GM04503 (cell line): Measurements from ENCODE around the gene MATK.

Source experiments
- DNase-seq: peaks from one replicate; pipeline ENCODE4 v3.0.0-alpha.2; 2012; ENCODE audit warnings: low read depth

Gene MATK, protein sequence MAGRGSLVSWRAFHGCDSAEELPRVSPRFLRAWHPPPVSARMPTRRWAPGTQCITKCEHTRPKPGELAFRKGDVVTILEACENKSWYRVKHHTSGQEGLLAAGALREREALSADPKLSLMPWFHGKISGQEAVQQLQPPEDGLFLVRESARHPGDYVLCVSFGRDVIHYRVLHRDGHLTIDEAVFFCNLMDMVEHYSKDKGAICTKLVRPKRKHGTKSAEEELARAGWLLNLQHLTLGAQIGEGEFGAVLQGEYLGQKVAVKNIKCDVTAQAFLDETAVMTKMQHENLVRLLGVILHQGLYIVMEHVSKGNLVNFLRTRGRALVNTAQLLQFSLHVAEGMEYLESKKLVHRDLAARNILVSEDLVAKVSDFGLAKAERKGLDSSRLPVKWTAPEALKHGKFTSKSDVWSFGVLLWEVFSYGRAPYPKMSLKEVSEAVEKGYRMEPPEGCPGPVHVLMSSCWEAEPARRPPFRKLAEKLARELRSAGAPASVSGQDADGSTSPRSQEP

DNA sequence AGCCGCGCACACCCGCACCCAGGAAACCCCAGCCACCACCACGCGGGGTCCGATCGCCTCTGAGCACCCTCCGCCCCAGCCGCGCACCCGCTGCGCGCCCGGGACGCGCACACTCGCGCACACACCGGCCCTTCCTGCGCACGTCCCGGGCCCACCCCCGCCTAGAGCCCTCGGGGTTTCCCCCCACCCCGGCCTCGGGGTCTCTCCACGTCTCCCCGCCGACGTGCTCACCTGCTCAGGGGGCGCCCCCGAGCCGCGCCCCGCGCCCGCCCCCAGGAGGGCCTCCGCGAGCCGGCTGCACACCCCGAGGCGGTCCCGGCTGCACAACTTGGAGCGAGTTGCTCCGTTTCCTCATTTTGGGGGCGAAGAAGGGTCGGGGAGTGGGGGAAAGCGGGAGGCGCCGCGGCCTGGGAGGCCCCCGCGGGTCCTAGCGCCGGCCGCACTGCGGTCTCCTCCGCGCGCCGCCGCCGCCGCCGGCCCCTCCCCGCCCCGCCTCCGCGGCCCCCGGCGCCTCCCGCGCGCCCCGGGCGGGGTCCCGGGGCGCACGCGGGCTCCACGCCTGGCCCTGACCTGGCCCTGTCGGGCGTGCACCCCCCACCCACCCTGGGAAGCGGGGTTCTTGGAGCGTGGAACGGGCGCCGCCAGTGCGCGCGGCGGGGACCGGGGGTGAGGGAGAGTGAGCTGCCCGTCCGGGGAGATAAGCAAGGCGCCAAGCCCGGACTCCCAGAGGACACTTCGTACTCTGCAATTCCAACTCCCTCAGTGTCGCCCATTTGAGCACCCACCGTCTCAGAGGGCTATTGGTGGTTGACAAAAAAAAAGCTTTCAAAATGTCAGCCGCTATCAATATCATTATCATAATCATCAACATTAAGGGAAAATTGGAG, at the start of gene MATK:
Gene MATK, minus strand, starts transcription at position 444 of the 887 bp plus-strand sequence. CDS start 1,246 bp downstream, outside the sequence.
- no peak for DNase-seq

DNA sequence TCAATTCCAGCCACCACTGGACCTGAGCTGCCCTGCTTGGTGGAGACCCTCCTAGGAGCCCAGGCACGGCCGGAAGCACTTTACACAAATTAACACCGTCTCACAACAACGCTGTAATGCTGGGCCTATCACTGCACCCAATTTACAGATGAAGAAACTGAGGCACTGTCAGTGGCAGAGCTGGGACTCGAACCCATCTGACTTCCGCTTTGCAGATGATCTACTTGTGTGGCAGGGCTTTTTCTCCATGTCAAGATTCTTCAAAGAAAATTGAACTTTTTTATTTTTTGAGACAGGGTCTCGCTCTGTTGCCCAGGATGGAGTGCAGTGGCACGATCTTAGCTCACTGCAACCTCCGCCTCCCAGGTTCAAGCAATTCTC, 48.9 kb upstream of the MATK start:
- DNase-seq: no peak

DNA sequence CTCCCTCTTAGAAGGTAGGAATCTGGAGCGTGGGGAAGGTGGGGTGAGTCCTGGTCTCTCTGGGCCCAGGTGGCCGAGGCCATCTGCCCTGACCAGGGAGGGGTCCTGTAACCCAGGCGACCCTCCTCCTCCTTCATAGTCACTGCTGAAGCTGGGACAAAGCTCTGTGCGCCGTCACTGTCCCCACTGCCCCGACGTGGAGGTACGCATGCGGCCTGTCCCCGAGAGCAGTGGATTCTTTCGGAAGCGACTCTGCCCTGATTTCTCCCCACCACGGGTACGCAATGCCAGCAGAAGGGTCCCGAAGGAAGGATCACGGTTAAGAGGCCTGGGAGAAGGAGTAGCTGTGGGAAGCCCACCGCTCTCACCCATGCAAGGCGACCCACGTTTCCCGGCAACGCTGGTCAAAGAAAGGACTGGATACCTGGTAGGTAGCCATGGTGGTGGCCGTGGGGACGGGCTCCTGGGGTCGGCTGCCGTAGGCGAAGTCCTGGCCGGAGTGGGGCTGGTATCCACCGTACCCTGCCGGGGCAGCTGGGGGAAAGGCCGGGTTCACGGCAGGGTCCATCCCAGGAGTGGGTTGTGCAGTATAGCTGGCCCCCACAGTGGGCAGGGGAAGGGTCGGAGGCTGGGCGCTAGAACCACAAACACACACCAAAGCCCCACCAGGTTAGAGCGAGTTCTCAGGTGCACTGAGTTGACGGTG, 48.3 kb upstream of the MATK start:
- no peak for DNase-seq

DNA sequence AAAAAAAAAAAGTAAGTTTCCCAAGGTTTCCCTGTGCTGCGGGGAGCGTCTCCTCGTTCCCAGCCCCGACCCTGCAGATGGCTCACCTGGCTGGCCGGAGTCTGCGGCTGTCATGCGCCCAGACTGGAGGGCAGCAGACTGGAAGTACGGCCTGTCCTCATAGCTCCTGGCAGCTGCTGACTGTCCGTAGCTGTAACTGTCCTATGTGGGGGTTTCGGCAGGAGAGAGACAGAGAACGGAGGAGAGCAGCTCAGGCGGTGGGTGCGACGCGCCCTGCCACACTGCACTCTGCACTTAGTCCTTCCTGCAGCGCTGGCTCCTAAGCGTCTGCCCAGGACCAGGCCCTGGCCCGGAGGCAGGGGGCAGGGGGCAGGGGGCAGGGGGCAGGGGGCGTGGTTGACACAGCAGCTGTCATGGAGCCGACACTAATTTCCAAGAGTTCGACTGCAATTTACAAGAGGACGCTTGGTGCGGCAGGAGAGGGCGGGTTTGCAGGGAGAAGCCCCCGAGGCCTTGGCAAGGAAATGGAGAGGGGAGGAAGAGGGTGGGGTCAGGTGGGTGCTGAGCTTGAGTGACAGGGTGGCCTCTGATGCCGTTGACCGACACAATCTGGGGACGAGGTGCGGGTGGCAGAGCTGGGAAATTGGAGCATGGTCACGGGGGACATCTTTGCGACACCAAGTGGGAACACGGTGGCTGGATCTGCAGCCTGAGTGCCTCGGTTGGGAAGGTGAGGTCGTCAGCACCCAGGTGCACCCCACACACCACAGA, 47.6 kb upstream of the MATK start:
- no peak for DNase-seq

DNA sequence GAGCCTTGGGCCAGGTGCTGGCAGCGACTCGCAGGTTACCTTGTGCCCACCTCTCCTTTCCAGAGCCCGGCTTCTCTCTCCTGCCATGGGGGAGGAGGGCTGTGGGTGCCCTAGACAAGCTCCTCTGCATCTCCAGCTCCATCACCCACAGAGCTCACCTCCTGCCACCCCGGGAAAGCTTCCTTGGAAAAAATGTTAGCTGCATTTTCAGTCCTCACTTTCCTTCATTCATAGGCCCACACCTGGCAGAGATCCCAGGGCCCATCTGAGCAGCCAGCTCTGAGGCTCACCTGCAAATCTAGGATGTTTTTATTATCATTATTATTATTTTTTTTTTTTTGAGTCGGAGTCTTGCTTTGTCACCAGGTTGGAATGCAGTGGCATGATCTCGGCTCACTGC, 45.8 kb upstream of the MATK start:
- DNase-seq: no peak

DNA sequence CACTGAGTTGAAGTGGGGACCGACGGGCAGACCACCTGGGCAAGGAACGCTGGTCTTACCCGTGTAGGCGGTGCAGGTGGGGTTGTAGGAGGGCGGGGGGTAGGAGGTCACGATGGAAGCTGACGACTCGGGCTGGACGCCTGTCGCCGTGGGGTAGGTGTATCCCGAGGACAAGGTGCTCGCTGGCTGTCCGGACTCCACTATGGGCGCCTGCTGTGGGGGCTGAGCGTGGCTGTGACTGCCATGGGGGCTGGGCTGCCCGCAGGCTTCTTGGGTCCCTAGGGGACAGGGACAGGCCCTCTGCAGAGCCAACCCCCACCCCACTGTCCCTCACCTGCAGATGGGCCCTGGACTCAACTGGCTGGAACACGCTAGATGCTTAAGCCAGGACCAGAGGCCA, 45.4 kb upstream of the MATK start:
- no peak for DNase-seq

DNA sequence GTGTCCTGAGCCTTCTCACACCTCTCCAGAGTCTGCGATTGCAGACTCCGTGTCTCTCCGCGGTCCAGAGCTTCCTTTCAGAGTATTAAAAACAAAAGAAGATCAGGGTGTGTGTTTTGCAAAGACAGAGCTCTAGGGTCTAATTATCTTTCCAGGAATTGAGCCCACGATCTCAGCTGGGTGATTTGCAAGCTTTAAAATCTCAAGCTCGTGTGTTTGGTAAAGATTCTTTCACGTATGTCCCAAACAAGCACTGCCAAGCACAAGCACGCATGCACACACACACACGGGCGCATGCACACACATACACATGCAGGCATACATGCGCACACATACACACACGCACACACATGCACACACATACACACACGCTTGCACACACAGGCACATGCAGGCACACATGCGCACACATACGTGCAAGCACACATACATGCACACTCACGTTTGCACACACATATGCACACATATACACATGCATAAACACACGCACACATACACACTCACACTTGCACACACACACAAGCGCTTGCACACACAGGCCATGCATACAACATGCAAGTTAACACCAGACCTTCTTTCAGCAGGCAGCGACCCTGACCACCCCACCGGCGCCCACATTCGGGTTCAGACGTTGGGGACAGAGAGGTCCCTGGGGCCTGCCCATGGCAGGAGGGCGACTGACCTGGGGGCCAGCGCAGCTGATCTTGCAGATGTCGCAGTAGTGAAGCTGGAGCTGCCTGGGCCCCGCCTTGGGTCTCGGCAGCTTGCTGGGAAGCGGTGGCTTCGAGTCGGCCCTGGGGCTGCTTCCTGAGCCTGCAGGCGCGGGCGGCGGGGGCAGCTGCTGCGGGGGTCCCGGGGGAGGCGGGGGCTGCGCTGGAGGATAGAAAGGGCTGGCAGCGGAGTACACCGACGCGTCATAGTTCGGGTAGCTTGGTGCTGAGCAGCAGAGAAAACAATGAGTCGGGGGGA, 44.7 kb upstream of the MATK start:
- DNase-seq: no peak

DNA sequence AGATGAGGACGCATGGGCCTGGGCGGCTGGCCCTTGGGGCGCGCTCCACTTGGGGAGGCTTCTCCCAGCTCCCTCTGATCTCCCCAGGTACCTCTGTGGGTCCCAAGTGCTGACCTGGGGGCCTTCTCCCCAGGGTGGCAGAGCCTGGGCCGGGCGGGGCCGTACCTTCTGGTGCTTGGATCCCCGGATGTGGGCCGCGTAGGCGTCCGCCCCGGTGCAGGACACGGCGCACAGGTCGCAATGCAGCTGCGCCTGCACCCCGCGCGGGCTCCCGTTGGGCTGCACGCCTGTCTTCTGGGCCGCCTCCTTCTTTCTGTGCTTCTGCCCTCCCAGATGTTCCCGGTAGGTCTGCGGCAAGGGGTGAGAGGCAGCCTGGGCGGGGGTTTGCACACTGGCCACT, 41.1 kb upstream of the MATK start:
- no peak for DNase-seq

DNA sequence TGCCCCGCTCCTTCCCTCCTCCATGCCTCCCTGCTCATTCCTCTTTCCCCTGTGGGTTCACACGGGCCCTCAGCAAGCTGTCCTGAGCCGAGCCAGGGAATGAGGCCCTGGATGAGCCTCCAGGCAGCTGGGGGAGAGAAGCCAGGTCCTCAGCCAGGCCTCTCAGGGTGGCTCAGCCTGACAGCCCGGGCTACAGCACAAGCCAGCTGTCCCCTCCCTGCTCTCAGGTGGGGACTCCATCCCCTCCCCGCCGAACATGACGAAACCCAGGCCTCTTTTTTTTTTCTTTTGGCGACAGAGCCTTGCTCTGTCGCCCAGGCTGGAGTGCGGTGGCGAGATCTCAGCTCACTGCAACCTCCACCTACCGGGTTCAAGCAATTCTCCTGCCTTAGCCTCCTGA, 40.0 kb upstream of the MATK start:
- no peak for DNase-seq

DNA sequence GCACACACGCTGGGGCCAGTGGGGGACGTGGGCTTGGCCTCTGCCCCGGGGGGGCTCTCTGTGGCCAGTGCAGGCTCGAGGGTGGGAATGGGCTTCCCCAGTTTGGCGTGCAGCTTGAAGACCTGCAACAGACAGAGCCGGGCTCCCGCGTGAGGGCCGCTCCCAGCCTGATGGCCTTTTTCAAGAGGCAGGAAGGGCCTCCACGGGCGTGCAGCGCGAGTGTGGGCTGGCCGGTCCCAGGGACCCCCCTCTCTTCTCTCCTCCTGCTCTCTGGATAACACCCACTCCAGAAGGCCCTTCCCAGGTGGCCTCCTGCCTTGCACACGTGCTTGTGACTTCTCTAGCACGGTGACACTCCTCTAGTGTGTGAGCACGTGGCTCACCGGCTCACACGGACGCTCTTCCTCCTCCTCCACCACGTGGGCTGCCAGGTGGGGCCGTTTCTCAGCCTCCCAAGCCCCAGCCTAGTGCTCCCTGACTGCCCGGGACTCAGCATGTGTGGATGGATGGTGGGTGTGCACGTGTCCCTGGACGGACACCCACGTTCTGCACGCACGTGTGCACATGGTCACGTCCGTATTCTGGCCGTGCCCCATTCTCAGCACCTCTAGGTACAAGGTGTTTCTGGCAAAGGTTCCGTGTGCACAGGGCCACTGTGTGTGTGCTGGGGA, 39.2 kb upstream of the MATK start:
- no peak for DNase-seq

DNA sequence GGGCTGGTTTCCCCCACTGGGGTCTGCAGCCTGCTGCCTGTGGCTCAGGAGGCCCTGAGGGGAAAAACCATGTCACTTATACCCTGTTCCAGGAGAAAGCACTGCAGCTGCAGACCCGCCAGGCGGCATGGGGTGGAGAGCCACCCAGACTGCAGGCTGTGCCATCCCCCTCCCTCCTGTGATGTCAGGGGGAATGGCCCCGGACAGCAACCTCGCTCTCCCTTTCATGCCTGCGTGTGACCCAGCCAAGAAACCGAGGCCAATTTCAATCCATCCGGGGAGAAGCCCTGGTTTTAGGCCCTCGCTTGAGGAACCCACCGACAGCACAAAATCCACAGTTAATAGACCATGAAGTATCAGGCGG, 37.2 kb upstream of the MATK start:
- no peak for DNase-seq

DNA sequence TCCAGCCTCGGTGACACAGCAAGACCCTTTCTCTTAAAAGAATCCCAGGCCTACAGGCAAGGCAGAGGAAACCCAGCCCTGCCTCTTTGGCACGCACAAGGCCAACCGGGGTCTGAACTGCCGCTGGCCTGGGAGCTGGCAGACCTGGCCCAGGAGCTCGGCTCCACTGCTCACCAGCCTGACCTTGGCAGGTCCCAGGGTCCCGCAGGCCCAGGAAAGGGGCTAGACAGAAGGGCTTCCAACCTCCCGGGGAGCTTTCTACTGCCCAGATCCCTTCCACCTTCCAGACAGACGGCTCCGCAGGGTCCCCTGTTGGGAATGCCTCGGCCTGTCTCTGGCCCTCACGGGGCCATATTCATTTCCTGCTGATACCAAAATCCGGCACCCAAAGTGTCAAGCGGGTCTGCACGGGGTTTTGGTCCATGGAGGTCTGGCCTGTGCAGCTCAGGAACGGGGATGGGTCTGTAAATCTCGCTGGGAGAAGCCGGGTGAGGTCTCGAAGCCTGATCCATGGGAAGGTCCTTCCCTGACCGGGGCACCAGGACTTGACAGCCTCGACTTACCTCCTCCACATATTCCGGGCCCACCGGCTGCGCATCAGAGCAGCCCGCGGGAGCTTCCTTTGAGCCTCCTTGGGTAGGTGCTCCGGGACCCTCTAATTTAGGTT, 36.6 kb upstream of the MATK start:
- no peak for DNase-seq

DNA sequence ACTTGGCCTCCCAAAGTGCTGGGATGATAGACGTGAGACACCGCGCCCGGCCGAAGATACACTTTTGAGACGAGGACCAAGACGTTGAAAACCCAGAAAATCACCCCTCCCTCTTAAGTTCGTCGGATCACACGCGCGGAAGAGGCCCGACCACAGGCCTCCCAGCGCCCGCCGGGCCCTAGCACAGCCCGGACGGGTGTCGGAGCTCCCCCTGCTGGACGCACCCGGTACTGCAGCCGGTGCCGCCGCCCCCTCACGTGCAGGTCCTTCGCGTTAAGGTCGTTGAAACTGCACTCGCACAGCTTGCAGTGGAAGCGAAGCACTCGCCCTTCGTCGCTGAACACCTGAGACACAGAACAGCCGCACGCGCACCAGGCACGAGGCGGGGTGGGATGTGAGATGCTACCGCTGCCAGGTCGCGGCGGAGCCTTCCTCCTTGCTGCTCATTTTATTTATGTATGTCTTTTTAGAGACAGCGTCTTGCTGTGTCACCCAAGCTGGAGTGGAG, 35.7 kb upstream of the MATK start:
- DNase-seq: no peak

DNA sequence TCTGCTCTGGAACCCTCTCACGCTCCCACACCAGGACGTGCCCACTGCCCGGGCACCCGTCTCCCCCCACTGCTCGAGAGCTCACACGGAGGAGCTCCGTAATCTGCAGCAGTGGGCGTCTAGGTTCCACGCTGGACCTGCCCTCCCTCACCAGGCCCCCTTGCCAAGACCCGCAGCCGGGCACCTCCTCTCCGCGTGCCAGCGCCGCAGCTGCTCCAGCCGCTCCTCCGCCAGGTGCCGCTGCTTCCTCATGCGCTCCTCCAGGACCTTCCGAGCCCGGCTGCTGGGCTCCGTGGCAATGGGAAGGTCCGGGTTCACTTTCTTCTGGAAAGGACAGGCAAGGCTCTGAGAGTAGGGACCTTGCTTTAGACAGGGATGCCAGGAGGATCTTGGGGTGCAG, 35.0 kb upstream of the MATK start:
- no peak for DNase-seq

DNA sequence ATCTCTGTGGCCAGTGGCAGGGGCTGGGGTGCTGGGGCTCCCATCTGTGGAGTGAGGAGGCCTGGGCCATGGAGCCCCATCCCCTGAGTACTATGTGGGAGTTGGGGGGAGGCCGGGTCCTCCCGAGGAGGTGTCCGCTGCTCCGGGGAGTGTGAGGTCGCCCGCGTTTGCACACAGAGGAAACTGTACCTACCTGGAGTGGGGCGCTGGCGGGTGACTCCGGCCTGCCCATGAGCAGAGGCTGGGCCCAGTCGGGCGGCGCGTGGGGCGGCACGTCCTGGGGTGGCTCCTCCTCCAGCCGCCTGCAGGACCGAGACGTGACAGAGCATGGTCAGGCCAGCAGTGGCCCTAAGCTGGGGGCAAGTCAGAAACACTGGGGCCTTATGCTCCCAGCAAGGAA, 33.8 kb upstream of the MATK start:
- DNase-seq: no peak

DNA sequence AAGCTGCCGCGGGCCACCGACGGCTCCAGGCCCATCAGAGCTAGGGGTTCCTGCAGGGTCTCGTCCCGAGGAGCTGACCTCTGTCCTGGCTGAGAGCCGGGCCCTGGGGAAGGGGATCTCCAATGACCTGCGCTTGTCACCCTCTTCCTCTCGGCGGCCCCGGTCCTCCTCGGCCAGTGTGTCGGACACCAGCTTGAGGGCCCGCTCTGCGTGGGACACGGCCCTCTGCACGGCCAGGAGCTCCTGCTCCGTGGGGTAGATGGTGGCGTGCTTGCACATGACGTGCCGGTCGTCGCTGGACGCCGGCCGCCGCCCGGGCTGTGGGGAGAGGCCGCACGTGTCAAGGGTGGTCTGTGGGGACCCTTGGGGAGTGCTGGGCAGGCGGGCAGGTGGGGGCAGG, 32.7 kb upstream of the MATK start:
- no peak for DNase-seq

DNA sequence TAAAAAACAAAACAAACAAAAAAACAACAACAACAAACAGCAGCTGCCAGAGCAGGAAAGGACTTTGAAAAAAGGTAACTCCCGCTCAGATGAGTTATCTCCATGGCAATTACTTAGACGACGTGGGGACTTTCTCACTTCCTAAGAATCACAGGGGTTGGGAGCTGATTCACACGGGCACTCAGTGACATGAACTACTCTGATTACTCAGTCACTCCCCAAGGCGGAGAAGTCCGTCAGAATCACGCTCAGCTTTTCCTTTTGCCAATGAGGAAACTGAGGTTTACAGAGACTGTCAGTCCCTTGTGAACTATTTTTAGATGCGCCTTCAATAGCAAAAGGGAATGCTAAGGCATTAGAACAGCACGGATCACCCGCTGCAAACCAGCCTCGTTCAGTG, 32.3 kb upstream of the MATK start:
- peak; percentile 10 for DNase-seq

DNA sequence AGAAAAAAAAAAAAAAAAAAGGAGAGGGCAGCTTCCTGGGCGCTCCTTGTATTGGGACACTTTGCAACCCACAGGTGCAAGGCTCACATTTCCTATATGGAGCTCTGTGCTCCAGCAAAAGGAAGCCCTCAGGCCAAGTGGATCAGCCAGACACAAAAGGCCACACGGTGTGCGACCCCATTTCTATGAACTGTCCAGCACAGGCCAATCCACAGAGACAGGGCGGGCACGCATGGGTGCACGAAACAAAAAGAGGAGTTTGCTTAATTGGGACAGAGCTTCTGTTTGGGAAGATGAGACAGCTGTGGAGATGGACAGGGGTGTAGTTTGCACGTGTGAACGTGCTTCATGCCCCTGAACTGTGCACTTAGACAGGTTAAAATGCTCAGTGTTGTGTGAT, 31.6 kb upstream of the MATK start:
- DNase-seq: no peak

DNA sequence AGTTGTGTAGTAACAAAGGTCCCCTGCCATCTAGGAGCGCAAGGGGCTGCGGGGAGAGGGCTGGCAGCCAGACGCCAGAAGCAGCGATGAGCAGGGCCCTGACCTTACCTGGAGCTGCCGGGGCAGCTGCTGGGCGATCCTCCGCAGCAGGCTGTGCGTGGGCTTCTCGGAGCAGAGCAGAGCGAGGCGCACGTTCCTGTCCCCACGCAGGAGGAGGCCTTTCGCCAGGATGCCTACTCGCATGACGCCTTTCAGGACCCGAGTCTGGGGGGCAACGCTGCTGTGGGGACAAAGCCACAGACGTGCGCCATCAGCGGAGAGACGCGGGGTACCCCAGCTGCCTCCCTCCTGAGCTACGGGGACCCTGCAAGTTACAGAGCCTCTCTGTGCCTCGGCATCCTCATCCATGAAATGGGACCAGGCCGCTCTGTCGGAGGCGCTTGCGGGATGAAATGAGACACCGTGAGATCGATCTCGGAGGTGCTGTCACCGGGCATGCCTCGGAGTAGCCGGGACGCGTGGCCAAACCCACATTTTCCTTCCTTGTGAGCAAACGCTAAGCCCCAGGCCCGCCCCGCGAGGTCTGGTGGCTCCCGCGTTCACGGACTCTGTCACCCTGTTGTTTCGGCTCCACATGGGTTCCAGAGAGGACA, 30.5 kb upstream of the MATK start:
- no peak for DNase-seq
